ENCODE results near the gene LHFPL6.

Gene LHFPL6

DNA sequence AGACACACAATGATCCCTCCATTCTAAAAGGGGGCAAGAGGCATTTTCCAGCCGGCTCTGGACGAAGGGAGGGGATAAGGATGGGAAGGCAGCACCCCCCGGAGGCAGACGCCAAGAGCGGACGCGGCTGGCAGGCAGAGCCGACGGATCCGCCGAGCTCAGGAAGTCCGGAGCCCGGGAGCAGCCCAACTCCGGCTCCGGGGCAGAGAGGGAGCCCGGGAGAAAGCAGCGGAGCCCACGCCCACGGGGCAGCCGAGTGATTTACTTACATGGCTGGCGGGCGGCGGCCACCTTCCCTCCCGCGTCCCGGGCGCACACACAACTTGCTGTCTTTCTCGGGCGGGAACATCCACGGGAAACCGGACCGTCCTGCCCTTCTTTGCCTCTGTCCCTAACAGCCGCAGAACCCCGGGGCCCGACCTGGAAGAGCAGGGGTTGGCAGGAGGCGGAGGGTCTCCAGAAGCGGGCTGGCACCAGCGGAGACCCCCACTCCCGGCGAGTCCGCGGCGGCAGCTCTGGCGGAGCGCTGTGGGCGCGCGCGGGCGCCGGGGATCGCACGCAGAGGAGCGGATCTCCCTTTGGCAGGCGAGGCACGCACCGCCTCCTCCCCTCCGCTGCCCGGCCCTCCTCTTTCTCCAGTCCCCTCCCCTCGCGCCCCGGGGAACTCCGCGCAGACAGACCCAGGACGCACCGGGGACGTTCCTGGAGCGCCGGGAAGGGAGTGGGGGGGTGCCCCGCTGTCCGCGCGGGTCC, at the start of gene LHFPL6:
Gene LHFPL6 (minus strand): TSS at position 580 of the 753 bp plus-strand sequence.
- peak; percentile 73 for DNase-seq

DNA sequence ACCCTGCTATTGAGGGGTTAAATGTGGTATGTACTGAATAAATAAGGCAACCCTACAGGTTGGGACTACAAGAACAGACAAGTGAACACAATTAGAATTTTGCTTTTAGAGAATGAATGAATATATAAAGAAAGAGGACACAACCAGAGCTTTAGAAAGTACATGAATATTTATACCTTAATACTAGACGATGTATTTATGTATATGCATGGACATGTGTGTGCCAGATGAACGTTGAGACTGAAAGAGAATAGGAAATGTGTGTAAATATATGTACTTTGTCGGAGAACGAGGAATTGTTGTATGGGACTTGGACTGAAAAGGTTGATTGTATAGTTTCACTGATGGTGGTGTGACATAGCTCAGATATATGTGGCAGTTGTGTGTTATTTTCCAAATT, 43.1 kb upstream of the LHFPL6 start:
- DNase-seq = no peak

DNA sequence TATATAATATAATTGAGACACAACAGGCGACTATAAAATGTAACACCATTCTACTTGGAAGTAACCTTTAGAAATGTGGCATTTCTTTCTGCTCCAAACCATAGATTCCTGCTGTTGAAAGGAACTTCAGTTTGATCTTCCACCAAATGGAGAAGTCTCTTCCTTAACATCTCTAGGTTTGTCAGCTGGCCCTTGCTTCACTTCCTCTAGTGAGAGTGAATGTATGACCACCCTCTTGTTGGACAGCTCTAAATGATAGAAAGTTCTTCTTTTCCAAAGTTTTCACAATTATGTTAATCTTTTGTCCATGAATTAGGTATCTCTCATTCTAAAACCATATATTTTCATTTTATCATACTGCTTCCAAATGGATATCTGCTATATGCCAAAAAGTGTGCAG, 38.7 kb upstream of the LHFPL6 start:
- DNase-seq = no peak

DNA sequence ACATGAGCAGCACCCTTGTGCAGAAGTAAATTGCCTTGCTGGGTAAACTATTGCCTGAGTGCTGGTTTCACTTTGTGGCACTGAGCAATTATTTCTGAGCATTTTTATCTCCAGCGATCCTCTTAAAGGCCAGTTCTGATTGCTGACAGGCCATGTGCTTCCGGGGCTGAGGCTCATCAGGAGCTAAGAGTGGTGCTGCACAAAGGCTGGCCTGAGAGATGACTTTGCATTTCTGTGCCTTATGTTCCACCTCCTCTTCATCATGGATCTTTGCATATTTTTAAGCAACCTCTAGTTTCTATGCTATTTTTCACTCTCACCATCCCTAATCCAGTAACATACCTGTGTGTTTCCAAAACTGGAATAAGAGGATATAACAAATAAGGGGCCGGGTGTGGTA, 34.9 kb upstream of the LHFPL6 start:
- no peak for DNase-seq

- no peak for DNase-seq
Measured at GRCh38 chr13:39635564-39635963, 32.6 kb upstream of the LHFPL6 start.

- no peak for DNase-seq
Measured at GRCh38 chr13:39632994-39633393, 30.0 kb upstream of the LHFPL6 start.

- DNase-seq = no peak
Measured at GRCh38 chr13:39631307-39631706, 28.3 kb upstream of the LHFPL6 start.

GRCh38 chr13:39623466-39623865, 20.5 kb upstream of the LHFPL6 start:
- DNase-seq = no peak

DNA sequence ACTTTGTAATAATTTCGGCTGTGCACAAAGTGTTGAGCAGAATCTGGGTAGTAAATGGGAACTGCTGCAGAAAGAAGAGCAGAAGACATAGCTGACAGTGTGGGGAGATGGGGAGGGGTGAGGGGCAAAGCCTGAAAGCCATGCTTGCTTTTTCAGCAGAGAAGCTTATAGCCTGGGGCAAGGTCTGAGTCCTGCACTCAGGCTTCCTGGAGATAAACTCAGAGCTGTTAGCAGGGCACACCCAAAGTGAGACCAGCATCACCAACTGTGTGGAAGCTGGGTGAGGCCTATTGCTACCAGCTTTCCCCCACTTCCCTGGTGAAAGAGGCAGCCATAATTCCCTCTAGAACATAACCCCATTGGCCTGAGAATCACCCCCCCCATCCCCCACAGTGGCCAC, 15.6 kb upstream of the LHFPL6 start:
- no peak for DNase-seq

- peak; percentile 4 for DNase-seq
Measured at GRCh38 chr13:39616087-39616694, 13.2 kb upstream of the LHFPL6 start.

DNA sequence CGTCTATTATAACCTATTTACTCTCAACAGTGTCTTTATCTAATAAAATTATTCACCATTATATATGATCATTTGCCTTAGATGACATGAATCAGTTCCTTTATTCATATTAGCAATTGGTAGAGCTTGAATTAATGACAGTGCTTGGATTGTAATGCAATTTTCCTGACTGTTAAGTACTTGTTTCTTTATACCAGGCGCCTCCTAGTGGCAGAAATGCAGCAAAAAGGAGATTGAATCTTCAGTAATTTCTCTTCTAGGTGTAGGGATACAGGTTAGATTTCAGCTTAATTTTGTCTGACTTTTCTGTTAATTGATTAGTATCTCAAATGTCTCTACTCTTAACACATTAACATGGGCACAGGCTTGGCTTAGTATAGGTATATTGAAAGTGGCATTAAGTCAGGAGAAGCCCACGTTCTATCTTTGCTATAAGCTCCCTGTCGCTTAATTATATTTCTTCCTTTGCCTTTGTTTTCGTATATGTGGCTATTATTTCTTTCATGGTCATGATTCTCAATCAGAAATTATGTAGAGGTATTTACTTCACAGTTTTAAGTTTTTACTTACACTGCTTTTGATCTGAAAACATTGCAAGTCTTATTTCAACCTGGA, 9.1 kb upstream of the LHFPL6 start:
- peak; percentile 52 for DNase-seq

GRCh38 chr13:39607876-39608275, 4.9 kb upstream of the LHFPL6 start:
- no peak for DNase-seq

- DNase-seq = no peak
Measured at GRCh38 chr13:39605677-39606320, 2.8 kb upstream of the LHFPL6 start.

DNA sequence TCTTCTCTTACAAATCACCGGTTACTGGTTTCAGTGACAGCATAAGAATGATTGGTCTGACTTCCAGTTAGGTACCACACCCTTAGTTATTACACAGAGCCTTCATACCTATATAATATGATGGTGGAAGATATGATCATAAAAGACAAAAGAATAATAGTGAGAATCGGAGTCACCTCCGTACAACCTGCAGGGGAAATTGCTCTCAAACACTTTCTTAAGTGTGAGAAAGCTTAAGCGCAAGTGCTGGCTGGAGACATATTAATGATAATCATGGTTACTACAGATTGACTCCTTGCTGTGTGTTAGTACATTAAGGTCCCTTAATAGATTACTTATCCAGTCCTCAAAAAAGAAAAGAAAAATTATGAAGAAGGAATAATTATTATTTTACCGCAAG, 1.8 kb upstream of the LHFPL6 start:
- no peak for DNase-seq

GRCh38 chr13:39603424-39603947, 493 bp upstream of the LHFPL6 start:
- DNase-seq = peak; percentile 2

DNA sequence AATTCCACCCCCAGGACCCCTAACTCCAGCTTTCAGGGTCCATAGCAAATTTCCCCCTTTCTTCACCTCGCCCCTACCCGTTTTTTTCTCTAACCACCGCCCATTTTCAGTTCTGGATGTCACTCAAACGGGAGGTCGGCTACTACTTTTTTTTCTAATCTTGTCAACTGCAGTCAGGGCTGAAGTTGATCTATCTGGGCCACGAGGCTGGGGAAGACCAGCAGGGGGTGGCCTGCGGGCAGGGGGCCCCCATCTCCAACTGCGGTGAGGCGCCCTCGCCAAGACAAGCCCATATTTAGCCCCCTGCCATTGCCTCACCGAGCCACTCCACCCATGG, 748 bp downstream of the LHFPL6 start:
- DNase-seq = no peak

- no peak for DNase-seq
Measured at GRCh38 chr13:39601636-39602035, 1.4 kb downstream of the LHFPL6 start.

- no peak for DNase-seq
Measured at GRCh38 chr13:39600766-39601165, 2.2 kb downstream of the LHFPL6 start.

DNA sequence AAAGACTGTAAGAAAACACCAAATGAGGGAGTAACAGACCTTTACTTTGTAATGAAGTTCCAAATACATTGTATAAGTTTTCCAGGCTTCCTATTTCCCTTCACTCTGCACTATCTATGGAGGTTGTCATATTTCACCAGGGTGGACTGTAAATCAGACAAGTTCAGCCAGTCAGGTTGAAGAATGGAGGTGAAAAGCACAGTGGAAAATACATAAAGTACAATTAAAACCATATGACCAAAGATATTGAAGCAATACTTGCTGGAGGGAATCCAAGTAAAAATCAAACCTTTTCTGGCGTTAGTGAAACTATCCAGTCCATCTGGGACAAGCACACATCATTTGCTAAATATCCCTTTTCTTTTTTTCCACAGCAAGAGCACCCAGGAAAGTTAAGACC, 3.2 kb downstream of the LHFPL6 start:
- no peak for DNase-seq

- DNase-seq = no peak
Measured at GRCh38 chr13:39599012-39599411, 4.0 kb downstream of the LHFPL6 start.

GRCh38 chr13:39597838-39598237, 5.2 kb downstream of the LHFPL6 start:
- DNase-seq = no peak

DNA sequence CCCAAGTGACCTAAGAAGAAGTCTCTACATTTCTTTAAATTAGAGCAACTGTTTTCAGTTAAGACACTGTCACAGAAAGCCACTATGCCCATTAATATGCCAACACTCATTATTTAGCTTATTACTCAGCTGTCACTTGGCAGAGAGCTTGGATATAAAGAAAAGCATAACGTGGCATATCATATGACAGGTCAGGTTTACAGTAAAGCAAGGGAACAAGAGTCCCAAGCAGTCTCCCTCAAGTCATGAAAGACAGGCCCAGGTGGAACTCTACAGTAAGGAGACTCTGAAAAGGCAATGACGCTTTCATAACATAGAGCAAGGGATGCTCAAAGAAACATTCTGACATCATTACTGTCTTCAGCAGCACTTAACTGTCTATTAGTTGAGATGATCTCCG, 6.3 kb downstream of the LHFPL6 start:
- DNase-seq = no peak

- no peak for DNase-seq
Measured at GRCh38 chr13:39596176-39596575, 6.8 kb downstream of the LHFPL6 start.
